ENCODE measurements around the gene IKZF1.

DNA sequence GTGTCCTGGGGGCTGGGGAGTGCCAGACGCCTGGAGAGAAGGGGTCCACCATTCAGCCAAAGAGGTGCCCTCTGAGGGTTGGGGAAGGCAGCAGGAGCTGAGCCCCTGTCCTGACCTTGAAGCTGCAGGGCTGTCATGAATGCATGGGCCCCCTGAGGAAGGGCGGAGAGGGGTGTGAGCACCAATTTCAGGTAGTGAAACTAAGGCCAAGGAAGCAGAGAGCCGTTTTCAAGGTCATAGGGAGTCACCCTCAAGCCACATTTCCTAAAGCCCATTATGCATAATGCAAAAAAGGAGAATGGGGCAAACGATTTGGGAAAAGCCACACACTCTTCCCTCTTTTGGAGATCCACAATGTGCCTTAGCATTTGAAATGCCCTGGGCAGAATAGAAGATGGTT, 108.5 kb downstream of the IKZF1 start:
- TF ChIP-seq, protein P1, sequence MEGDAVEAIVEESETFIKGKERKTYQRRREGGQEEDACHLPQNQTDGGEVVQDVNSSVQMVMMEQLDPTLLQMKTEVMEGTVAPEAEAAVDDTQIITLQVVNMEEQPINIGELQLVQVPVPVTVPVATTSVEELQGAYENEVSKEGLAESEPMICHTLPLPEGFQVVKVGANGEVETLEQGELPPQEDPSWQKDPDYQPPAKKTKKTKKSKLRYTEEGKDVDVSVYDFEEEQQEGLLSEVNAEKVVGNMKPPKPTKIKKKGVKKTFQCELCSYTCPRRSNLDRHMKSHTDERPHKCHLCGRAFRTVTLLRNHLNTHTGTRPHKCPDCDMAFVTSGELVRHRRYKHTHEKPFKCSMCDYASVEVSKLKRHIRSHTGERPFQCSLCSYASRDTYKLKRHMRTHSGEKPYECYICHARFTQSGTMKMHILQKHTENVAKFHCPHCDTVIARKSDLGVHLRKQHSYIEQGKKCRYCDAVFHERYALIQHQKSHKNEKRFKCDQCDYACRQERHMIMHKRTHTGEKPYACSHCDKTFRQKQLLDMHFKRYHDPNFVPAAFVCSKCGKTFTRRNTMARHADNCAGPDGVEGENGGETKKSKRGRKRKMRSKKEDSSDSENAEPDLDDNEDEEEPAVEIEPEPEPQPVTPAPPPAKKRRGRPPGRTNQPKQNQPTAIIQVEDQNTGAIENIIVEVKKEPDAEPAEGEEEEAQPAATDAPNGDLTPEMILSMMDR (conservative IDR thresholded peaks at IDR 0.05; ENCODE audit: low read depth, low read length), result no peak
- no peak for TF ChIP-seq EZH2 (IDR thresholded peaks at IDR 0.05; ENCODE audit: borderline replicate concordance, low read depth, low read length, poor library complexity, severe bottlenecking)

Measured in A673 (cell line).